ENCODE data around the gene TIMMDC1. TPM values are rescaled to one million over a fixed set of nuclear protein-coding genes. Genes with fewer than 3 reads are reported as not detected.

The TIMMDC1 gene
- total and polyA plus RNA-seq, 10 of the 15 experiments (the other 5 are each of a cell fraction or from before 2014, with no cell fraction given), result 55.9 to 146 (median 72.1) TPM

DNA sequence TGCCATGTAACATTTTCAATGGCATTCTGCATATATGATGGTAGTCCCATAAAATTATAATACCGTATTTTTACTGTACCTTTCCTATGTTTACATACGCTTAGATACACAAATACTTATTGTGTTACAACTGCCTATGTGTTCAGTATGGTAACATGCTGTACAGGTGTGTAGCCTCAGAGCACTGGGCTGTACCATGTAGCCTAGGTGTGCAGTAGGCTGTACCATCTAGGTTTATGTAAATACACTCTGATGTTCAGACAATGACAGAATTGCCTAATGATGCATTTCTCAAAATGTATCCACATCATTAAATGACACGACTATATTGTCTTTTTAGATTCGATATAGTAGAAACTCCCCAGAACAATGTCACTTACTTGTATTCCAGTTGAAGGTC lies 38.4 kb downstream of the TIMMDC1 start:
- 100% methylated on average over 4 of the region's 4 CpGs for WGBS (ENCODE audit: insufficient coverage, insufficient replicate concordance, low lambda C conversion rate, missing lambda C conversion rate)
- no TSS peak for BruUV-seq (replicated peaks)
- in situ Hi-C loops (cut with MboI) (no loop called here), intact Hi-C loops (cut with micrococcal nuclease; ENCODE audit: unreplicated experiment) (no loop called here)
- ChIA-PET RAD21 (ENCODE audit: unreplicated experiment) (interaction anchor here (0.8 kb wide), 2 partner anchors 23 to 30 kb away, joined by 3 read pairs; no protein-coding TSS in a partner anchor), POLR2A (no interaction called here), CTCF (no interaction called here), SMC1A (ENCODE audit: uncharacterized antibody, unreplicated experiment) (interaction anchor here (0.9 to 1.4 kb wide), 3 partner anchors 16 to 22 kb away, joined by 3 read pairs; no protein-coding TSS in a partner anchor)
- Histone ChIP-seq H3K9ac (ENCODE audit: control insufficient read depth, insufficient read depth, low read length) (no peak overlapping the region), H3K36me3 (ENCODE audit: control insufficient read depth in 2 of 2, insufficient read depth in 2 of 2, low read length in 1 of 2) (peaks cover 2 to 21% of the 10 kb centered on the region in 2 experiments), H2AFZ (ENCODE audit: control insufficient read depth, low read depth, low read length) (no peak overlapping the region), H3K4me3 (no peak overlapping the region), H3K4me2 (ENCODE audit: control insufficient read depth, insufficient read depth) (no peak overlapping the region), H3K9me3 (replicated peaks; ENCODE audit: control insufficient read depth, insufficient read depth, low read length) (no peaks in the 10 kb centered on the region), H4K20me1 (ENCODE audit: control insufficient read depth, insufficient read depth) (no peaks in the 10 kb centered on the region), H3K4me1 (ENCODE audit: control insufficient read depth, insufficient read depth, low read length) (peaks cover 12% of the 10 kb centered on the region), H3K79me2 (ENCODE audit: control insufficient read depth, insufficient read depth, low read length) (peaks cover 43% of the 10 kb centered on the region), H3K27me3 (replicated peaks in 1 of 2; ENCODE audit: control insufficient read depth in 2 of 2, insufficient read depth in 2 of 2, low read length in 1 of 2) (no peaks in the 10 kb centered on the region), H3K27ac (ENCODE audit: control insufficient read depth, insufficient read depth) (no peak overlapping the region)
- DNase-seq (ENCODE audit: low read depth, low spot score) (no peak), ATAC-seq (no peak), FAIRE-seq (no peak)
- TF ChIP-seq, protein P1, sequence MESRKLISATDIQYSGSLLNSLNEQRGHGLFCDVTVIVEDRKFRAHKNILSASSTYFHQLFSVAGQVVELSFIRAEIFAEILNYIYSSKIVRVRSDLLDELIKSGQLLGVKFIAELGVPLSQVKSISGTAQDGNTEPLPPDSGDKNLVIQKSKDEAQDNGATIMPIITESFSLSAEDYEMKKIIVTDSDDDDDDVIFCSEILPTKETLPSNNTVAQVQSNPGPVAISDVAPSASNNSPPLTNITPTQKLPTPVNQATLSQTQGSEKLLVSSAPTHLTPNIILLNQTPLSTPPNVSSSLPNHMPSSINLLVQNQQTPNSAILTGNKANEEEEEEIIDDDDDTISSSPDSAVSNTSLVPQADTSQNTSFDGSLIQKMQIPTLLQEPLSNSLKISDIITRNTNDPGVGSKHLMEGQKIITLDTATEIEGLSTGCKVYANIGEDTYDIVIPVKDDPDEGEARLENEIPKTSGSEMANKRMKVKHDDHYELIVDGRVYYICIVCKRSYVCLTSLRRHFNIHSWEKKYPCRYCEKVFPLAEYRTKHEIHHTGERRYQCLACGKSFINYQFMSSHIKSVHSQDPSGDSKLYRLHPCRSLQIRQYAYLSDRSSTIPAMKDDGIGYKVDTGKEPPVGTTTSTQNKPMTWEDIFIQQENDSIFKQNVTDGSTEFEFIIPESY (IDR thresholded peaks at IDR 0.05), result no peak
- TF ChIP-seq, protein P2, sequence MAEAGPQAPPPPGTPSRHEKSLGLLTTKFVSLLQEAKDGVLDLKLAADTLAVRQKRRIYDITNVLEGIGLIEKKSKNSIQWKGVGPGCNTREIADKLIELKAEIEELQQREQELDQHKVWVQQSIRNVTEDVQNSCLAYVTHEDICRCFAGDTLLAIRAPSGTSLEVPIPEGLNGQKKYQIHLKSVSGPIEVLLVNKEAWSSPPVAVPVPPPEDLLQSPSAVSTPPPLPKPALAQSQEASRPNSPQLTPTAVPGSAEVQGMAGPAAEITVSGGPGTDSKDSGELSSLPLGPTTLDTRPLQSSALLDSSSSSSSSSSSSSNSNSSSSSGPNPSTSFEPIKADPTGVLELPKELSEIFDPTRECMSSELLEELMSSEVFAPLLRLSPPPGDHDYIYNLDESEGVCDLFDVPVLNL (IDR thresholded peaks at IDR 0.05; ENCODE audit: low read depth, low read length), result no peak
- TF ChIP-seq NRF1 (conservative IDR thresholded peaks at IDR 0.05; ENCODE audit: low read depth, low read length), result no peak
- TF ChIP-seq SMAD1 (IDR thresholded peaks at IDR 0.05; ENCODE audit: low read depth, partially characterized antibody), result no peak
- no peak for TF ChIP-seq BCL11A (IDR thresholded peaks at IDR 0.05; ENCODE audit: low read depth, low read length)
- TF ChIP-seq EZH2 (IDR thresholded peaks at IDR 0.05; ENCODE audit: borderline replicate concordance, control insufficient read depth, low read depth, low read length), result no peak
- no peak for TF ChIP-seq ZBED1 (IDR thresholded peaks at IDR 0.05; ENCODE audit: borderline replicate concordance)
- no peak for TF ChIP-seq JUNB (IDR thresholded peaks at IDR 0.05)
- no peak for TF ChIP-seq HCFC1 (IDR thresholded peaks at IDR 0.05; ENCODE audit: low read length)
- TF ChIP-seq GABPA (IDR thresholded peaks at IDR 0.05; ENCODE audit: low read depth), result no peak
- no peak for TF ChIP-seq HDAC2 (IDR thresholded peaks at IDR 0.05)
- TF ChIP-seq, protein P3, sequence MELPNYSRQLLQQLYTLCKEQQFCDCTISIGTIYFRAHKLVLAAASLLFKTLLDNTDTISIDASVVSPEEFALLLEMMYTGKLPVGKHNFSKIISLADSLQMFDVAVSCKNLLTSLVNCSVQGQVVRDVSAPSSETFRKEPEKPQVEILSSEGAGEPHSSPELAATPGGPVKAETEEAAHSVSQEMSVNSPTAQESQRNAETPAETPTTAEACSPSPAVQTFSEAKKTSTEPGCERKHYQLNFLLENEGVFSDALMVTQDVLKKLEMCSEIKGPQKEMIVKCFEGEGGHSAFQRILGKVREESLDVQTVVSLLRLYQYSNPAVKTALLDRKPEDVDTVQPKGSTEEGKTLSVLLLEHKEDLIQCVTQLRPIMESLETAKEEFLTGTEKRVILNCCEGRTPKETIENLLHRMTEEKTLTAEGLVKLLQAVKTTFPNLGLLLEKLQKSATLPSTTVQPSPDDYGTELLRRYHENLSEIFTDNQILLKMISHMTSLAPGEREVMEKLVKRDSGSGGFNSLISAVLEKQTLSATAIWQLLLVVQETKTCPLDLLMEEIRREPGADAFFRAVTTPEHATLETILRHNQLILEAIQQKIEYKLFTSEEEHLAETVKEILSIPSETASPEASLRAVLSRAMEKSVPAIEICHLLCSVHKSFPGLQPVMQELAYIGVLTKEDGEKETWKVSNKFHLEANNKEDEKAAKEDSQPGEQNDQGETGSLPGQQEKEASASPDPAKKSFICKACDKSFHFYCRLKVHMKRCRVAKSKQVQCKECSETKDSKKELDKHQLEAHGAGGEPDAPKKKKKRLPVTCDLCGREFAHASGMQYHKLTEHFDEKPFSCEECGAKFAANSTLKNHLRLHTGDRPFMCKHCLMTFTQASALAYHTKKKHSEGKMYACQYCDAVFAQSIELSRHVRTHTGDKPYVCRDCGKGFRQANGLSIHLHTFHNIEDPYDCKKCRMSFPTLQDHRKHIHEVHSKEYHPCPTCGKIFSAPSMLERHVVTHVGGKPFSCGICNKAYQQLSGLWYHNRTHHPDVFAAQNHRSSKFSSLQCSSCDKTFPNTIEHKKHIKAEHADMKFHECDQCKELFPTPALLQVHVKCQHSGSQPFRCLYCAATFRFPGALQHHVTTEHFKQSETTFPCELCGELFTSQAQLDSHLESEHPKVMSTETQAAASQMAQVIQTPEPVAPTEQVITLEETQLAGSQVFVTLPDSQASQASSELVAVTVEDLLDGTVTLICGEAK (IDR thresholded peaks at IDR 0.05; ENCODE audit: borderline replicate concordance), result no peak
- TF ChIP-seq STAT3 (IDR thresholded peaks at IDR 0.05; ENCODE audit: low read depth, low read length), result no peak
- TF ChIP-seq MTA3 (IDR thresholded peaks at IDR 0.05; ENCODE audit: borderline replicate concordance, low read length), result no peak
- TF ChIP-seq, protein P4, sequence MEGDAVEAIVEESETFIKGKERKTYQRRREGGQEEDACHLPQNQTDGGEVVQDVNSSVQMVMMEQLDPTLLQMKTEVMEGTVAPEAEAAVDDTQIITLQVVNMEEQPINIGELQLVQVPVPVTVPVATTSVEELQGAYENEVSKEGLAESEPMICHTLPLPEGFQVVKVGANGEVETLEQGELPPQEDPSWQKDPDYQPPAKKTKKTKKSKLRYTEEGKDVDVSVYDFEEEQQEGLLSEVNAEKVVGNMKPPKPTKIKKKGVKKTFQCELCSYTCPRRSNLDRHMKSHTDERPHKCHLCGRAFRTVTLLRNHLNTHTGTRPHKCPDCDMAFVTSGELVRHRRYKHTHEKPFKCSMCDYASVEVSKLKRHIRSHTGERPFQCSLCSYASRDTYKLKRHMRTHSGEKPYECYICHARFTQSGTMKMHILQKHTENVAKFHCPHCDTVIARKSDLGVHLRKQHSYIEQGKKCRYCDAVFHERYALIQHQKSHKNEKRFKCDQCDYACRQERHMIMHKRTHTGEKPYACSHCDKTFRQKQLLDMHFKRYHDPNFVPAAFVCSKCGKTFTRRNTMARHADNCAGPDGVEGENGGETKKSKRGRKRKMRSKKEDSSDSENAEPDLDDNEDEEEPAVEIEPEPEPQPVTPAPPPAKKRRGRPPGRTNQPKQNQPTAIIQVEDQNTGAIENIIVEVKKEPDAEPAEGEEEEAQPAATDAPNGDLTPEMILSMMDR (IDR thresholded peaks at IDR 0.05 in 2 of 3, conservative IDR thresholded peaks at IDR 0.05 in 1 of 3; ENCODE audit: control insufficient read depth in 2 of 3, extremely low read depth in 1 of 3, insufficient read depth in 1 of 3, low read depth in 3 of 3, low read length in 3 of 3), result no peak
- TF ChIP-seq ZNF217 (IDR thresholded peaks at IDR 0.05), result no peak
- no peak for TF ChIP-seq LARP7 (IDR thresholded peaks at IDR 0.05)
- no peak for TF ChIP-seq PAX5 (IDR thresholded peaks at IDR 0.05; ENCODE audit: borderline replicate concordance, low read depth, low read length)

All from GM12878 (cell line).